ENCODE measurements around the gene SETBP1.
"Not testable (repeated sequence)": the region's sequence is repeated elsewhere in the genome, so short reads cannot be mapped to it uniquely, and the experiment has no call there.

Gene SETBP1

DNA sequence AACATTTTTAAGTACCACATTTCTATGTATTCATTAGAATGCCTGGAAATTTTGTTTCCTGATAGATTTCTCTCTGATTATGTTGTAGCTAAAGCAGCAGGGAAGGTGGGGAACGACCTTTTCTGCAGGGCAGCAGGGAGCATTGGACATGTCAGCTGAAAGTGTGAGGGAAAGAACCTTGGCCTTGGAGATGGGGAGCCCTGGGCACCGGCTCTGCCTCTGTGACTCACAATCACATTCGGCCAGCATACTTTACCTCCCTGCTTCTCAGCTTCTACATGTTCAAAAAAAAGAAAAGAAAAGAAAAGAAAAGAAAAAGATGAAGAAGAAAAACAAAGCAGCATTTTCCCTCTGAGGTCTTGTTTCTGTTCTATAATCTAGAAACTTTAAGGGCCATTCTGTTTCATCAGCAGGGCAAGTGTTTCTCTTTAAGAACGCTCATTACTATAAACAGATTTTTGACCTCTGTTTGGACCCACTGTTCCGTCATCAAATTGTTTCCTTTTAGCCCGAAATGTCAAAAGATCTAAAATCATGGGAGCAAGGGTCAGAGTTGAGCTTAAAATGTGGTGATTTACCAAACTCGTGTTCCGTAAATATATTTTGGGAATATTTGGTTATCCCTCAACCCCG lies 27.9 kb downstream of the SETBP1 start:
- Histone ChIP-seq H3K27ac (ENCODE audit: low read depth, low read length) (no peak overlapping the region), H3K4me1 (ENCODE audit: control insufficient read depth, insufficient read depth, low read length) (peaks cover 13% of the 10 kb centered on the region), H3K36me3 (ENCODE audit: control insufficient read depth, insufficient read depth, low read length) (no peaks in the 10 kb centered on the region; the same call in 1 of the 2 replicates), H3K9me3 (ENCODE audit: control insufficient read depth, insufficient read depth, low read depth, low read length) (no peaks in the 10 kb centered on the region), H3K27me3 (ENCODE audit: control insufficient read depth, insufficient read depth, low read length) (no peaks in the 10 kb centered on the region), H3K9ac (ENCODE audit: low read length) (no peak overlapping the region), H3K4me3 (ENCODE audit: low read depth, low read length) (no peak overlapping the region)

DNA sequence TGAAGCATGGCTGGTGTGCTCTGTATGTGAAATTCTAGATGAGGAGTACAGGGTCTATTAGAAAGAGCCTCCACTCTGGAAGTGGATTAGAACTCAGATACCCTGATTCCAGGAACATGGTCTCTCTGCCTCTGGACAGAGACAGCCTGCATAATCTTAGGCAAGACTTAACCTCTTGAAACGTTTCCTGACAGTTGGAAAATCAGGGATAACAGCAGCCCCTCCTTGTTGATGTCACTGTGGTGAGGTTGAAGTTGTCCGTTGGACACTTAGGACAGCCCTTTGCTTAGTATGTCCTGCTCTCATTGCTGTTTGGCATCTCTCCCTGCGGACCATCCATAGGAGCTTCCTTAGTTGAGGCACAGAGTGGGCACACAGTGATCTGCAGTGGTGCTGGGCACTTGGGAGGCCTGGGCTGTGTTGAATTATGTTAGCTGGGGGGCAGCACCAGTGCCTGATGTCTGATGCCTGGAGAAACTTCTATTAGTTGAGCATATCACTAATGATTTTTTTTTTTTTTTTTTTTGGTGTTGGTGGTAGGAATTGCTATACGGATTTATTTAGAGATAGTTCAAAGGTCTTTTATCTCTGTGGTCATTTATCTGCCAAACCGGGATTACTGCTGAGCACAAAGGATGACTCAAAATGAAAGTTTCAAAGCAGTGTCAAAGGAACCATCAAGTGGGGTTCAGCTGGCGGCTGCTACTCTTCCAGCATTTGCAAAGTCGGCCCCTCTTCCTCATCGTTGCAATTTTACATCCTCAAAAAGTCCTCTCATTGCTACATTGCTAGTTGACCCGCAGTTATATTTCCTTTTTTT lies 28.8 kb downstream of the SETBP1 start:
- Histone ChIP-seq H3K9ac (ENCODE audit: low read length) (no peak overlapping the region), H3K27ac (ENCODE audit: low read depth, low read length) (no peak overlapping the region), H3K36me3 (ENCODE audit: control insufficient read depth, insufficient read depth, low read length) (no peaks in the 10 kb centered on the region; the same call in 1 of the 2 replicates), H3K4me1 (ENCODE audit: control insufficient read depth, insufficient read depth, low read length) (peaks cover 11% of the 10 kb centered on the region; the same call in 1 of the 2 replicates), H3K4me3 (ENCODE audit: low read depth, low read length) (no peak overlapping the region), H3K27me3 (ENCODE audit: control insufficient read depth, insufficient read depth, low read length) (no peaks in the 10 kb centered on the region), H3K9me3 (ENCODE audit: control insufficient read depth, insufficient read depth, low read depth, low read length) (no peaks in the 10 kb centered on the region)

DNA sequence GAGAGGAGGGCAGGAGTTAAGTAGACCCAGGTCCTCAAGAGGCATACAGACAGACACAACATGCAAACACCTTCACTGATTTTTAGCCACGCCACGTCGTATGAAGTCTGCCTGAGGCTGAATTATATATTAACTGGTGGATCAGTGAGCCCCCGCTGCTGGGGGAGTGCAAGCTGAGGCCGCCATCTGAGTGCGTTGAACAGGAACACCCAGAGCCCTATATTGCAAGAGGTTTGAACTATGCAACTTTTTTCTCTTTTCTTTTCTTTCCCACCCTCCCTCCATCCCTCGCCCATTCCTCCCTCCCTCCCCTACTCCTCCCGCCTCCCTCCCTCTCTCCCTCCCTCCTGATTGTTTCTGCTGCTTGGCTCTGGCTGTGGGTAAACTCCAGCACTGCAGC lies 30.2 kb downstream of the SETBP1 start:
- no peak overlapping the region for H3K27ac ChIP-seq (ENCODE audit: low read depth, low read length)
- H3K4me3 ChIP-seq (ENCODE audit: low read depth, low read length): no peak overlapping the region
- no peaks in the 10 kb centered on the region for H3K27me3 ChIP-seq (ENCODE audit: control insufficient read depth, insufficient read depth, low read length)
- no peaks in the 10 kb centered on the region; the same call in 1 of the 2 replicates for H3K36me3 ChIP-seq (ENCODE audit: control insufficient read depth, insufficient read depth, low read length)
- no peak overlapping the region for H3K9ac ChIP-seq (ENCODE audit: low read length)
- no peaks in the 10 kb centered on the region for H3K9me3 ChIP-seq (ENCODE audit: control insufficient read depth, insufficient read depth, low read depth, low read length)
- peaks cover 25% of the 10 kb centered on the region for H3K4me1 ChIP-seq (ENCODE audit: control insufficient read depth, insufficient read depth, low read length)

DNA sequence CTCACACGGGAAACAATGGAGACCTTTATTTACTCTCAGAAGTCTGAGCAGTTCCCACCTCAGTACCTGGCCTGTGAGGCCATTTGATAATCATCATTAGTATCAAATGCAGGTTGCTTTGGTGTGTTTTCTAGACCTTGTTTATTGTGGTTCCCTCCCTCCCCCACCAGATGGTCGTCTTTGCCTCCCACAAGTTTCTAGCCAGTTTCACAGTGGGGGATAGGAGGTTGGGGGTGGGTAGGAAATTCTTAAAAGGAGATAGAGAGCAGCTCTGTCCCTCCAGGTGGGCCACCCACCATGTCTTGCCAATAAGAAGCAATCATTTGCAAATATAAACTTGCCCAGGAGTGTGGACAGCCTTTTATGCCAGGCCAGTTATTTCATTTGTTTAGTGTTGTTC lies 31.3 kb downstream of the SETBP1 start:
- Histone ChIP-seq H3K4me3 (ENCODE audit: low read depth, low read length) (no peak overlapping the region), H3K9me3 (ENCODE audit: control insufficient read depth, insufficient read depth, low read depth, low read length) (no peaks in the 10 kb centered on the region), H3K9ac (ENCODE audit: low read length) (no peak overlapping the region), H3K27me3 (ENCODE audit: control insufficient read depth, insufficient read depth, low read length) (no peaks in the 10 kb centered on the region), H3K36me3 (ENCODE audit: control insufficient read depth, insufficient read depth, low read length) (no peaks in the 10 kb centered on the region; the same call in 1 of the 2 replicates), H3K4me1 (ENCODE audit: control insufficient read depth, insufficient read depth, low read length) (peaks cover 29% of the 10 kb centered on the region), H3K27ac (ENCODE audit: low read depth, low read length) (no peak overlapping the region)

DNA sequence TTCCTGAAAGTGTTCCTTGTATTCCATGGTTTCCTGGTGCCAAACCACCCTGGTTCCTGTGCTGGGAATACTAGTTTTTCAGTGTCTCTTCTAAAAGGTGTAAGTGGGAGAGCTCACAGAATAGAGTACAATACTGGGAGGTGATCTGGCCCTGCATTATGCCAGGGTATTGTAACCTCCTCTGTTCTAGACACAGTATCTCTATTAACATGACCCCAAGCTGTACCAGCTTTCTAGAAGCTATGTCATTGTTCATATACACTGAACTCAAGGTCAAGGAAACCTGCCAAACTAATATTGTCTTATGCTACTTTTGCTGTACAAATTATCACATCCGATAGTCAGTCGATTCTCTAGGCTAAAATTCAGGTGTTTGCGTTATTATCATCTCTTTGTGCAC lies 32.7 kb downstream of the SETBP1 start:
- Histone ChIP-seq H3K4me3 (ENCODE audit: low read depth, low read length) (no peak overlapping the region), H3K27ac (ENCODE audit: low read depth, low read length) (no peak overlapping the region), H3K4me1 (ENCODE audit: control insufficient read depth, insufficient read depth, low read length) (peaks cover 29% of the 10 kb centered on the region), H3K9ac (ENCODE audit: low read length) (no peak overlapping the region), H3K27me3 (ENCODE audit: control insufficient read depth, insufficient read depth, low read length) (no peaks in the 10 kb centered on the region), H3K36me3 (ENCODE audit: control insufficient read depth, insufficient read depth, low read length) (no peaks in the 10 kb centered on the region; the same call in 1 of the 2 replicates), H3K9me3 (ENCODE audit: control insufficient read depth, insufficient read depth, low read depth, low read length) (no peaks in the 10 kb centered on the region)

DNA sequence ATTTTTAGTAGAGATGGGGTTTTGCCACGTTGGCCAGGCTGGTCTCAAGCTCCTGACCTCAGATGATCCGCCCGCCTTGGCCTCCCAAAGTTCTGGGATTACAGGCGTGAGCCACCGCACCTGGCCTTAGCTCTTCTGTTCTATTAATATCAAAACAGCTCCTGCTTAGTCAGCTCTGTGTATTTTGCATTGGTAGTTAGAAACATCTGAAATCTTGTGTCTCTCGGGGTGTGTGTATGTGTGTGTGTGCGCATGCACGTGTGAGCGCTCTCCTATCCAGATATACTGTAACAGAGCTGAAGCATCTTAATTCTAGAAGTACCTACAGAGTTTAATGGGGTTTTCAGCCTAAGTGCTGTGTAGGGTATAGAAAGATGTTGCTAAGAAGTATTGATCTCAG lies 33.7 kb downstream of the SETBP1 start:
- Histone ChIP-seq H3K27me3 (ENCODE audit: control insufficient read depth, insufficient read depth, low read length) (no peaks in the 10 kb centered on the region), H3K9me3 (ENCODE audit: control insufficient read depth, insufficient read depth, low read depth, low read length) (no peaks in the 10 kb centered on the region), H3K9ac (ENCODE audit: low read length) (no peak overlapping the region), H3K4me3 (ENCODE audit: low read depth, low read length) (no peak overlapping the region), H3K27ac (ENCODE audit: low read depth, low read length) (no peak overlapping the region), H3K4me1 (ENCODE audit: control insufficient read depth, insufficient read depth, low read length) (peaks cover 29% of the 10 kb centered on the region), H3K36me3 (ENCODE audit: control insufficient read depth, insufficient read depth, low read length) (no peaks in the 10 kb centered on the region; the same call in 1 of the 2 replicates)

DNA sequence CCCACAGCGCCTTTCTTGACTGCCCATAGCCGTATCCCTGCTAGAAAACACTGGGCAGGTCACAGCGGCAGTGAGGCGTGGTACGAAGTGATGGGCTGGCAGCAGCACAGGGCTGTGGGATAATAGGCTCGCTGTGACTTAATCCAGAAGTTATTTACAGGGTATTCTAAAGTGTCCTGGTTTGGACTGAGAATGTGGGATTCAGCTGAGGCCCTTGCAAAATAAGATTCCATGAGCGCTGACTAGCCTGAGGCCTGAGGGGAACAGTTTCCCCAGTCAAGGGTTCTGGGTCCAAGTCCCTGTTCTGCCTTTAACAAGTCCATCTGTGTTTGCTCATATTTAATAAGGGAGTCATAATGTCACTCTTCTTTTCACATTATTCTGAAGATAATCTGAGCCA lies 34.6 kb downstream of the SETBP1 start:
- H3K4me1 ChIP-seq (ENCODE audit: control insufficient read depth, insufficient read depth, low read length): peaks cover 29% of the 10 kb centered on the region
- no peak overlapping the region for H3K27ac ChIP-seq (ENCODE audit: low read depth, low read length)
- no peaks in the 10 kb centered on the region; the same call in 1 of the 2 replicates for H3K36me3 ChIP-seq (ENCODE audit: control insufficient read depth, insufficient read depth, low read length)
- no peak overlapping the region for H3K9ac ChIP-seq (ENCODE audit: low read length)
- H3K27me3 ChIP-seq (ENCODE audit: control insufficient read depth, insufficient read depth, low read length): no peaks in the 10 kb centered on the region
- no peak overlapping the region for H3K4me3 ChIP-seq (ENCODE audit: low read depth, low read length)
- no peaks in the 10 kb centered on the region for H3K9me3 ChIP-seq (ENCODE audit: control insufficient read depth, insufficient read depth, low read depth, low read length)

DNA sequence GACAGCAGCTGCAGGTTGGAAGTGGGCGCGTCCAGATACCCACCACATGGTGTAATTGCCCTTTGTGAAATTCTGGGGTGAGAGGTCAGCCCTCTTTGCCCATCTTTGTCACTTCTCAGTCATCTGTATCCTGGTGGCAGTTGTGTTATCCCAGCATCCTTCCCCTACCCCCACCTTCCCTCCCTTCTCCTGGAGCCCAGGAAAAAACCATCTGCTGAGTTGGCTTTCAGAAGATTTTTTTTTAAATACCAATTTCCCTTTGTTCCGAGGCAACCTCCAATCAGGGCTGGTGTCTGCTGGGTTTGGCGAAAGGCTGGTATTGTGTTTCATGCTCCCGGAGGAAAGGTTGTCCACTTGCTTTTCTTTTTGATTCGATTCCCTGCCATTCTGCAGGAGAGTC lies 35.2 kb downstream of the SETBP1 start:
- Histone ChIP-seq H3K9me3 (ENCODE audit: control insufficient read depth, insufficient read depth, low read depth, low read length) (no peaks in the 10 kb centered on the region), H3K27me3 (ENCODE audit: control insufficient read depth, insufficient read depth, low read length) (no peaks in the 10 kb centered on the region), H3K4me3 (ENCODE audit: low read depth, low read length) (no peak overlapping the region), H3K36me3 (ENCODE audit: control insufficient read depth, insufficient read depth, low read length) (no peaks in the 10 kb centered on the region; the same call in 1 of the 2 replicates), H3K27ac (ENCODE audit: low read depth, low read length) (no peak overlapping the region), H3K9ac (ENCODE audit: low read length) (no peak overlapping the region), H3K4me1 (ENCODE audit: control insufficient read depth, insufficient read depth, low read length) (peaks cover 29% of the 10 kb centered on the region)

DNA sequence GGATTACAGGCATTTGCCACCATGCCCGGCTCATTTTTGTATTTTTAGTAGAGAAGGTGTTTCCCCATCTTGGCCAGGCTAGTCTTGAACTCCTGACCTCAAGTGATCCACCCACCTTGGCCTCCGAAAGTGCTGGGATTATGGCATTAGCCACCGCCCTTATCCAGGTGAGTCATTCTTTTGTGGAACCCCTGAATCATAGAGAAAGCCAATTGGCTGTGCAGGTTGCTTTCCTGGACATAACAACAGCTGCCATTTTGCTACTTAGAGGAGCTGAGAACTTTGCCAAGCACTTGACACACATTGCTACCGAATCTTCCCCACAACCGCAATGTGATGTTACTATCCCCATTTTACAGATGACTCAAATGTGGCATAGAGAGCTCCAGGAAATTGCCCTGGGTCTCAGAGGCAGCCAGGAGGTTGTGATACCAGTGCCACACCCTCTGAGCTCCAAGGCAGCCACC lies 36.0 kb downstream of the SETBP1 start:
- Histone ChIP-seq H3K9me3 (ENCODE audit: control insufficient read depth, insufficient read depth, low read depth, low read length) (no peaks in the 10 kb centered on the region), H3K9ac (ENCODE audit: low read length) (no peak overlapping the region), H3K27me3 (ENCODE audit: control insufficient read depth, insufficient read depth, low read length) (no peaks in the 10 kb centered on the region), H3K36me3 (ENCODE audit: control insufficient read depth, insufficient read depth, low read length) (no peaks in the 10 kb centered on the region; the same call in 1 of the 2 replicates), H3K27ac (ENCODE audit: low read depth, low read length) (no peak overlapping the region), H3K4me1 (ENCODE audit: control insufficient read depth, insufficient read depth, low read length) (peaks cover 27% of the 10 kb centered on the region), H3K4me3 (ENCODE audit: low read depth, low read length) (no peak overlapping the region)

DNA sequence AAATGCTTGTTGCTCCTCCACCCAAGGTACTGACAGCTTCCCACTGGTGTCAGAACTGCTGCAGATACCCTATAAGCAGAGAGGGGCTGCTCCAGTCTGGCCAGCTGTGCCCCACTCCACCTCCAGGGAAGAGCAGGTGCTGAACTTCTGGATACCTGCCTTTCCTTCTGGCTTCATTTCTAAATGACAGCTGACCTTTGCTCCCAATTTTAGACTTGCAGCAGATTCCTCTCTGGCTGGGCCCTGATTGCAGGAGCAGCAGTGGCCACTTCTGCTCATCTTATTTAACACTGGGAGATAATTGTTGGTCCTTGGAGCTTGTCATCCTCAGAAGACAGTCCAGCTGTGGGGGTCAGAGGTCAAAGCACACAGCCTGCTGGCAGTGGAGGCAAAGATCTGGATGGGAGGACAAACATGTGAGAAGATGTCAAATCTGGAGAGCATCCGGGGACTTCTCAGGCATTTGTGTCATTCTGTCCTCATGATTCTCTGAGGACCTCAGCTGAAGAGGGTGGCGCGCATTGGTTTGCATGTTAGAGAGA lies 38.9 kb downstream of the SETBP1 start:
- Histone ChIP-seq H3K27me3 (ENCODE audit: control insufficient read depth, insufficient read depth, low read length) (no peaks in the 10 kb centered on the region), H3K4me1 (ENCODE audit: control insufficient read depth, insufficient read depth, low read length) (peaks cover 34% of the 10 kb centered on the region)

DNA sequence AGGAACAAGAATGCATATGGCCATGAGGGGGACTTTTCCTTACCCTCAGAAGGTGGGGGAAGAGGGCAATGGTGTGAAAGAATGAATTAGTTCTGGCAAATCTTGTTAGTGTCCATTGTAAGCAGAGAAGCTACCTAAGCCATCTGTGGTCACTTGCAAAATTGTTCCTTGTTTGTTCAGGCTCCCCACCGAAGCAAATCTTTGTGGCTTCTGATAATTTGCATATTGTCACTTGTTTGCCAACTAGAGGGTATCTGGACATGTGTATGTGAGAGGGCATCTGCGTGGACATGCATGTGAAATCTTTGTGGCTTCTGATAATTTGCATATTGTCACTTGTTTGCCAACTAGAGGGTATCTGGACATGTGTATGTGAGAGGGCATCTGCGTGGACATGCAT lies 41.1 kb downstream of the SETBP1 start:
- H3K27me3 ChIP-seq (ENCODE audit: control insufficient read depth, insufficient read depth, low read length); H3K4me3 ChIP-seq (ENCODE audit: low read depth, low read length); H3K36me3 ChIP-seq (ENCODE audit: control insufficient read depth, insufficient read depth, low read length); H3K9me3 ChIP-seq (ENCODE audit: control insufficient read depth, insufficient read depth, low read depth, low read length); H3K9ac ChIP-seq (ENCODE audit: low read length); H3K27ac ChIP-seq (ENCODE audit: low read depth, low read length): not testable (repeated sequence)
- H3K4me1 ChIP-seq (ENCODE audit: control insufficient read depth, insufficient read depth, low read length): peaks cover 28% of the 10 kb centered on the region

More for the DNA sequence above, 38.9 kb downstream of the SETBP1 start:
- Histone ChIP-seq H3K9ac (ENCODE audit: low read length) (no peak overlapping the region), H3K27ac (ENCODE audit: low read depth, low read length) (no peak overlapping the region), H3K4me3 (ENCODE audit: low read depth, low read length) (no peak overlapping the region), H3K36me3 (ENCODE audit: control insufficient read depth, insufficient read depth, low read length) (no peaks in the 10 kb centered on the region), H3K9me3 (ENCODE audit: control insufficient read depth, insufficient read depth, low read depth, low read length) (no peaks in the 10 kb centered on the region)

All from HUES6 (cell line).